DOHH2 (cell line): Measurements from ENCODE around the gene NDUFS3.

Experiments used
- H3F3A ChIP-seq: fragments of 200-600 bp; sonication (generic), shearing (Covaris generic); 2 replicates; pipeline ENCODE4 v1.6.0; 2016; ENCODE audit warnings: antibody characterized with exemption, mild to moderate bottlenecking; ENCODE audit not compliant: control insufficient read depth, insufficient read depth
- H3K27ac ChIP-seq: fragments of 200-600 bp; sonication (generic); 2 replicates; pipeline ENCODE4 v1.5.1; 2014; ENCODE audit warnings: low read depth, mild to moderate bottlenecking, low read length, moderate library complexity
- H3K27me3 ChIP-seq: fragments of 200-600 bp; sonication (generic); 2 replicates; pipeline ENCODE4 v1.6.1; 2014; ENCODE audit warnings: mild to moderate bottlenecking, low read length, mixed read lengths; ENCODE audit not compliant: control insufficient read depth
- H3K36me3 ChIP-seq: fragments of 200-600 bp; sonication (generic); 2 replicates; pipeline ENCODE4 v1.6.1; 2014; ENCODE audit warnings: mild to moderate bottlenecking, low read length, moderate library complexity, mixed read lengths; ENCODE audit not compliant: control insufficient read depth
- H3K4me1 ChIP-seq: fragments of 200-600 bp; sonication (generic); 2 replicates; pipeline ENCODE4 v1.6.1; 2014; ENCODE audit warnings: mild to moderate bottlenecking, low read length, mixed read lengths; ENCODE audit not compliant: control insufficient read depth
- H3K4me2 ChIP-seq: fragments of 200-600 bp; sonication (generic); 2 replicates; pipeline ENCODE4 v1.6.0; 2014; ENCODE audit warnings: mild to moderate bottlenecking, low read length, moderate library complexity
- H3K4me3 ChIP-seq: fragments of 200-600 bp; sonication (generic); 2 replicates; pipeline ENCODE4 v1.5.1; 2014; ENCODE audit warnings: mild to moderate bottlenecking, low read length, mixed read lengths
- H3K79me2 ChIP-seq: fragments of 200-600 bp; sonication (generic); 2 replicates; pipeline ENCODE4 v1.6.1; 2014; ENCODE audit warnings: mild to moderate bottlenecking, low read length, mixed read lengths; ENCODE audit not compliant: control insufficient read depth
- H3K9me2 ChIP-seq: fragments of 200-600 bp; sonication (generic); replicated peaks from 2 replicates; pipeline ENCODE4 v1.6.1; 2014; ENCODE audit warnings: mild to moderate bottlenecking, low read length, mixed read lengths; ENCODE audit not compliant: control insufficient read depth
- H3K9me3 ChIP-seq: fragments of 200-600 bp; sonication (generic); 2 replicates; pipeline ENCODE4 v1.6.1; 2014; ENCODE audit warnings: antibody characterized with exemption, low read length, mixed read lengths; ENCODE audit not compliant: control insufficient read depth, insufficient read depth
- H4K20me1 ChIP-seq: fragments of 200-600 bp; sonication (generic); 2 replicates; pipeline ENCODE4 v1.6.0; 2014; ENCODE audit warnings: low read depth, mild to moderate bottlenecking, antibody characterized with exemption, low read length, moderate library complexity; ENCODE audit not compliant: control insufficient read depth, insufficient read depth
- CTCF ChIP-seq: fragments of 200-600 bp; sonication (generic); IDR thresholded peaks from one replicate; pipeline ENCODE4 v1.5.1; 2014; ENCODE audit warnings: antibody characterized with exemption, mild to moderate bottlenecking, low read depth, low read length; ENCODE audit not compliant: poor library complexity, severe bottlenecking
- EZH2phosphoT487 ChIP-seq: fragments of 200-600 bp; sonication (generic); IDR thresholded peaks from 2 replicates; pipeline ENCODE4 v1.6.1; 2017; ENCODE audit warnings: borderline replicate concordance, mild to moderate bottlenecking, antibody characterized with exemption, low read length, moderate library complexity, mixed read lengths

NDUFS3 gene

DNA sequence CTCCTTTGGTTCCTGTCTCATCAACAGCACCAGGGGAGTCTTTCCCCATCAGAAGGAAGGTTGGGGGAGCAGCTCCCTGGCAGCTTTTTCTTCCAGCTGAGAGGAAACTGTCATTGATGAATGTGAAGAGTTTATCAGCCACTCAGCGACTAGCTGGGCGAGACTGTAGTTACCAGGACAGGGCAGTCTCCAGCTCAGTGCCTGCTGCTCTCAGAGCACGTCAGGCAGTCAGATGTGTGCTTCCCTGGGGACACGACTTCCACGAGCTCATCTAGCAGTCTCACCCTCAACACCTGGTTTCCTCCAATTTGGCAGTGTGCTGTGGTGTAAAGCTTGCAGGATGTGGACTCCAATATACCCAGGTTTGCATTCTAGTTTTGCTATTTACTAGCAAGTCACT is 27.9 kb downstream of the NDUFS3 start:
- Histone ChIP-seq H3K9me2 (no peaks in the 10 kb centered on the region), H3K4me2 (no peak overlapping the region), H4K20me1 (no peaks in the 10 kb centered on the region), H3K79me2 (no peaks in the 10 kb centered on the region), H3K4me3 (no peak overlapping the region), H3F3A (no peaks in the 10 kb centered on the region), H3K9me3 (no peaks in the 10 kb centered on the region), H3K4me1 (peaks cover 10% of the 10 kb centered on the region), H3K27me3 (0 out of 2 replicates have a peak, but pooled peaks cover 2% of the 10 kb centered on the region), H3K27ac (no peak overlapping the region), H3K36me3 (no peaks in the 10 kb centered on the region)
- TF ChIP-seq EZH2phosphoT487 (no peak), CTCF (no peak)

- 0 out of 2 replicates have a peak, but pooled peaks cover 2% of the 10 kb centered on the region for H3K27me3 ChIP-seq
- H3K4me2 ChIP-seq: no peak overlapping the region
- no peaks in the 10 kb centered on the region for H3F3A ChIP-seq
- no peaks in the 10 kb centered on the region for H3K9me3 ChIP-seq
- no peaks in the 10 kb centered on the region for H3K36me3 ChIP-seq
- no peaks in the 10 kb centered on the region for H3K79me2 ChIP-seq
- H3K9me2 ChIP-seq: no peaks in the 10 kb centered on the region
- TF ChIP-seq EZH2phosphoT487 (no peak), CTCF (no peak)
- peaks cover 16% of the 10 kb centered on the region for H3K4me1 ChIP-seq
- no peak overlapping the region for H3K27ac ChIP-seq
- H3K4me3 ChIP-seq: no peak overlapping the region
- no peaks in the 10 kb centered on the region for H4K20me1 ChIP-seq
Observed at GRCh38 chr11:47607380-47607779, 28.5 kb downstream of the NDUFS3 start.

DNA sequence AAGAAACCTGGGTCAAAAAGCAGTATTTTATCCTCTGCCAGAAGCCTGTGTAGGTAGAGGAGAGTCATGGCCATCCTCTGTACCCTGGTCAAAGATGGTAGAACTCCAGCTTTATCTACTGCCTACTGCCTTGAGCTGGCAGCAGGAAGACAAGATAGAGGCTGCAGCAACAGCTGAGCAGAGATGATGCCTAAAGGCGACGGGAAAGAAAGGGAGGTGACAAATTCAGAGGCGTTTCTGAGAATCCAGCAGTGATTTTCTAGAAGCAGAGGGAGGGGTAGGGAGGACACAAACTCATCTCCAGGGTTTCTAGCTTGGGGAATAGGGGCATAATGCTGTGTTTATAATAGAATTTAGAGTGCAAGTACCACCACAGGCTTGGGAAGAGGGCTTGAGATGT is 30.8 kb downstream of the NDUFS3 start:
- H3K79me2 ChIP-seq: no peaks in the 10 kb centered on the region
- H3K27me3 ChIP-seq: 0 out of 2 replicates have a peak, but pooled peaks cover 2% of the 10 kb centered on the region
- no peak overlapping the region for H3K27ac ChIP-seq
- no peaks in the 10 kb centered on the region for H4K20me1 ChIP-seq
- peaks cover 16% of the 10 kb centered on the region for H3K4me1 ChIP-seq
- H3F3A ChIP-seq: peaks cover 2% of the 10 kb centered on the region; the same call in 1 of the 2 replicates
- H3K4me3 ChIP-seq: no peak overlapping the region
- TF ChIP-seq CTCF (no peak), EZH2phosphoT487 (no peak)
- H3K9me2 ChIP-seq: no peaks in the 10 kb centered on the region
- no peak overlapping the region for H3K4me2 ChIP-seq
- H3K9me3 ChIP-seq: no peaks in the 10 kb centered on the region
- no peaks in the 10 kb centered on the region for H3K36me3 ChIP-seq

DNA sequence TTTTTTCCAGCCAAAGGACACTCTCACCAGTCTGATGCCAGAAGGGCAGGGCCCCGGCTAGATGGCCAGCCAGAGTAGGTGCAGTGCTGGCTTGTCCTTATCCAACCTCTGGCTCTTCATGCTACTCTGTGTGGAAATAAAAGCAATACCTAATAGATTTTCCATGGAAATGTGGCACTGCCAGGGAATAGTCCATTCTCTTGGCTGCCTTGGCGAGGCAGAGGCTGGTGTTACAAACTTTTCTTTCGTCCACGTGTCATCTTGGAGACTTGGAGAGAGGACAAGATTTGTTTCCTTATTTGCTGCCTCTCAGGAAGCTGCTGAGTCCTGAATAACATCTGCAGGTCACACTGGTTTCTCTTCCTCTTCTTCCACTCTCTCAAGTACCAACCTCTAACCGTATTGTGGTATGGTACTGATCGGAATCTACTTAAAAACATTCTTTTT is 32.5 kb downstream of the NDUFS3 start:
- Histone ChIP-seq H3K4me3 (peak overlapping the region; percentile 22), H3K27ac (0 out of 2 replicates have a peak overlapping the region, but pooled peaks have one; percentile 4)

More for the DNA sequence above, 32.5 kb downstream of the NDUFS3 start:
- Histone ChIP-seq H3K79me2 (no peaks in the 10 kb centered on the region), H3K4me1 (peaks cover 16% of the 10 kb centered on the region), H3F3A (peaks cover 2% of the 10 kb centered on the region; the same call in 1 of the 2 replicates), H3K9me2 (no peaks in the 10 kb centered on the region), H4K20me1 (no peaks in the 10 kb centered on the region), H3K9me3 (no peaks in the 10 kb centered on the region), H3K36me3 (no peaks in the 10 kb centered on the region), H3K4me2 (peak overlapping the region; percentile 40), H3K27me3 (0 out of 2 replicates have a peak, but pooled peaks cover 2% of the 10 kb centered on the region)
- no peak for TF ChIP-seq CTCF
- TF ChIP-seq EZH2phosphoT487: no peak
